ENCODE data around the gene LPIN1.

DNA sequence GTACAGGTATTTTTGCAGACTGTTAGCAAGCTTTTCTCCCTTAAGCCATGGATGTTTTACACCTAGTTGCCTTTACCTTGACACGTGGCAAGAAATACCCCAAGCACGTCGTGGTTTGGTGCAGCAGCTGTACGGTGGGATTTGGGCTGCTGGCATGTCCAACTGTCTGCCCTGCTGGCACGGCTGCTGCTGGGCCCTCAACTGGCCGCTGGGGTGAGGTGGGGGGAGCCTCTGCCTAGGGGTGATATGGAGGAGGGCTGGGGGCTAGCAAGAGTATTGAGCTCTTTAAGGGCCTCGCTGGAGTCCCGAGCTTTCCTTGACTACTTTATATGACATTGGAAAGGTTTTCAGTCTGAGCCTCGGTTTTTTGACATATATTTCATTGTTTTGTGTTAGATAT, 41.6 kb downstream of the LPIN1 start:
- TF ChIP-seq, protein P1, sequence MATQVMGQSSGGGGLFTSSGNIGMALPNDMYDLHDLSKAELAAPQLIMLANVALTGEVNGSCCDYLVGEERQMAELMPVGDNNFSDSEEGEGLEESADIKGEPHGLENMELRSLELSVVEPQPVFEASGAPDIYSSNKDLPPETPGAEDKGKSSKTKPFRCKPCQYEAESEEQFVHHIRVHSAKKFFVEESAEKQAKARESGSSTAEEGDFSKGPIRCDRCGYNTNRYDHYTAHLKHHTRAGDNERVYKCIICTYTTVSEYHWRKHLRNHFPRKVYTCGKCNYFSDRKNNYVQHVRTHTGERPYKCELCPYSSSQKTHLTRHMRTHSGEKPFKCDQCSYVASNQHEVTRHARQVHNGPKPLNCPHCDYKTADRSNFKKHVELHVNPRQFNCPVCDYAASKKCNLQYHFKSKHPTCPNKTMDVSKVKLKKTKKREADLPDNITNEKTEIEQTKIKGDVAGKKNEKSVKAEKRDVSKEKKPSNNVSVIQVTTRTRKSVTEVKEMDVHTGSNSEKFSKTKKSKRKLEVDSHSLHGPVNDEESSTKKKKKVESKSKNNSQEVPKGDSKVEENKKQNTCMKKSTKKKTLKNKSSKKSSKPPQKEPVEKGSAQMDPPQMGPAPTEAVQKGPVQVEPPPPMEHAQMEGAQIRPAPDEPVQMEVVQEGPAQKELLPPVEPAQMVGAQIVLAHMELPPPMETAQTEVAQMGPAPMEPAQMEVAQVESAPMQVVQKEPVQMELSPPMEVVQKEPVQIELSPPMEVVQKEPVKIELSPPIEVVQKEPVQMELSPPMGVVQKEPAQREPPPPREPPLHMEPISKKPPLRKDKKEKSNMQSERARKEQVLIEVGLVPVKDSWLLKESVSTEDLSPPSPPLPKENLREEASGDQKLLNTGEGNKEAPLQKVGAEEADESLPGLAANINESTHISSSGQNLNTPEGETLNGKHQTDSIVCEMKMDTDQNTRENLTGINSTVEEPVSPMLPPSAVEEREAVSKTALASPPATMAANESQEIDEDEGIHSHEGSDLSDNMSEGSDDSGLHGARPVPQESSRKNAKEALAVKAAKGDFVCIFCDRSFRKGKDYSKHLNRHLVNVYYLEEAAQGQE (IDR thresholded peaks at IDR 0.05; ENCODE audit: insufficient read depth in 1 of 2, low read depth in 2 of 2, low read length in 2 of 2) = no peak
- no peak for TF ChIP-seq FOXP2 (optimal IDR thresholded peaks at IDR 0.05; ENCODE audit: borderline replicate concordance, extremely low read depth, extremely low read length, insufficient read depth)
- TF ChIP-seq POLR2AphosphoS5 (IDR thresholded peaks at IDR 0.05; ENCODE audit: low read depth, low read length) = no peak
